PFSK-1 (cell line): ENCODE data around the gene PXYLP1.

Experiments used
- POLR2AphosphoS5 ChIP-seq: IDR thresholded peaks from 2 replicates; pipeline ENCODE4 v1.6.1; 2012; ENCODE audit warnings: low read depth, mild to moderate bottlenecking, control low read depth, low read length, moderate library complexity
- REST ChIP-seq, 2 experiments: IDR thresholded peaks; 2 replicates each; pipeline versions ENCODE4 v1.6.1 to v1.8.0; 2011 to 2012; ENCODE audit warnings: low read depth in 2 of 2, low read length in 2 of 2, control low read depth in 1 of 2, inconsistent platforms in 1 of 2, mild to moderate bottlenecking in 1 of 2, moderate library complexity in 1 of 2; ENCODE audit not compliant: insufficient read depth in 1 of 2
- TAF1 ChIP-seq: IDR thresholded peaks from 2 replicates; pipeline ENCODE4 v1.6.1; 2012; ENCODE audit warnings: low read length, control low read depth, borderline replicate concordance; ENCODE audit not compliant: insufficient read depth

GRCh38 chr3:141218162-141218835 lies 13.3 kb upstream of the PXYLP1 start:
- TF ChIP-seq REST (IDR thresholded peaks at IDR 0.05; ENCODE audit: insufficient read depth in 1 of 2, low read depth in 2 of 2, low read length in 2 of 2) (no peak), POLR2AphosphoS5 (no peak), TAF1 (no peak)
